A673 (cell line): ENCODE results near the gene MGMT.

Experiments
- EZH2 ChIP-seq: fragments of 200-600 bp; sonication (generic); IDR thresholded peaks from 2 replicates; pipeline ENCODE4 v1.6.1; 2017; ENCODE audit warnings: borderline replicate concordance, low read depth, mild to moderate bottlenecking, mixed read lengths, antibody characterized with exemption, low read length; ENCODE audit not compliant: poor library complexity, severe bottlenecking
- TF ChIP-seq, protein P1 (sequence below): fragments of 300-800, 200-600 bp; sonication (generic); conservative IDR thresholded peaks from 2 replicates; pipeline ENCODE4 v1.5.1; 2017; ENCODE audit warnings: low read depth, mild to moderate bottlenecking, antibody characterized with exemption, low read length, moderate library complexity, mixed read lengths

DNA sequence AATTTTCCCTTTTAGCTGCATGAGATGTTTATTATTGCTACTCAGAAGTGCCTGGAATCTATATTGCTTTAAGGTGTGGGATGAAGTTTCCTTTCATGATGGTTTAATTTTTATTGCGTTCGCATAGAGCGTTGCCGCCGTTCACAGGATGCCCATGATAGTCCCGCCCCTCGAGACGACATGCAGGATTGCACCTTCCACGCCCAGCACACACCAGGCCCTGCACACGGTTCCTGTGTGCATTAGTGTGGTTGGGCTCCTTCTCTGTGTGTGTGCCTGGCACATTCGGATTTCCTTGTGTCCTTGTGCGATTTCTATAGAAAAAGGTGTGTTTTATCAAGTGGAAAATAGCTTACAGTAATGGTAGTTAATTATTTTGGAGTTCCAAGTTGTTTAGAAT is 42.1 kb downstream of the MGMT start:
- no peak for TF ChIP-seq EZH2
- TF ChIP-seq, protein P1, sequence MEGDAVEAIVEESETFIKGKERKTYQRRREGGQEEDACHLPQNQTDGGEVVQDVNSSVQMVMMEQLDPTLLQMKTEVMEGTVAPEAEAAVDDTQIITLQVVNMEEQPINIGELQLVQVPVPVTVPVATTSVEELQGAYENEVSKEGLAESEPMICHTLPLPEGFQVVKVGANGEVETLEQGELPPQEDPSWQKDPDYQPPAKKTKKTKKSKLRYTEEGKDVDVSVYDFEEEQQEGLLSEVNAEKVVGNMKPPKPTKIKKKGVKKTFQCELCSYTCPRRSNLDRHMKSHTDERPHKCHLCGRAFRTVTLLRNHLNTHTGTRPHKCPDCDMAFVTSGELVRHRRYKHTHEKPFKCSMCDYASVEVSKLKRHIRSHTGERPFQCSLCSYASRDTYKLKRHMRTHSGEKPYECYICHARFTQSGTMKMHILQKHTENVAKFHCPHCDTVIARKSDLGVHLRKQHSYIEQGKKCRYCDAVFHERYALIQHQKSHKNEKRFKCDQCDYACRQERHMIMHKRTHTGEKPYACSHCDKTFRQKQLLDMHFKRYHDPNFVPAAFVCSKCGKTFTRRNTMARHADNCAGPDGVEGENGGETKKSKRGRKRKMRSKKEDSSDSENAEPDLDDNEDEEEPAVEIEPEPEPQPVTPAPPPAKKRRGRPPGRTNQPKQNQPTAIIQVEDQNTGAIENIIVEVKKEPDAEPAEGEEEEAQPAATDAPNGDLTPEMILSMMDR: no peak
